DOHH2 (cell line): ENCODE results near the gene SREBF2.

Experiments
- H3F3A ChIP-seq: fragments of 200-600 bp; sonication (generic), shearing (Covaris generic); 2 replicates; pipeline ENCODE4 v1.6.0; 2016; ENCODE audit warnings: antibody characterized with exemption, mild to moderate bottlenecking; ENCODE audit not compliant: control insufficient read depth, insufficient read depth
- H3K27ac ChIP-seq: fragments of 200-600 bp; sonication (generic); 2 replicates; pipeline ENCODE4 v1.5.1; 2014; ENCODE audit warnings: low read depth, mild to moderate bottlenecking, low read length, moderate library complexity
- H3K27me3 ChIP-seq: fragments of 200-600 bp; sonication (generic); 2 replicates; pipeline ENCODE4 v1.6.1; 2014; ENCODE audit warnings: mild to moderate bottlenecking, low read length, mixed read lengths; ENCODE audit not compliant: control insufficient read depth
- H3K36me3 ChIP-seq: fragments of 200-600 bp; sonication (generic); 2 replicates; pipeline ENCODE4 v1.6.1; 2014; ENCODE audit warnings: mild to moderate bottlenecking, low read length, moderate library complexity, mixed read lengths; ENCODE audit not compliant: control insufficient read depth
- H3K4me1 ChIP-seq: fragments of 200-600 bp; sonication (generic); 2 replicates; pipeline ENCODE4 v1.6.1; 2014; ENCODE audit warnings: mild to moderate bottlenecking, low read length, mixed read lengths; ENCODE audit not compliant: control insufficient read depth
- H3K4me2 ChIP-seq: fragments of 200-600 bp; sonication (generic); 2 replicates; pipeline ENCODE4 v1.6.0; 2014; ENCODE audit warnings: mild to moderate bottlenecking, low read length, moderate library complexity
- H3K4me3 ChIP-seq: fragments of 200-600 bp; sonication (generic); 2 replicates; pipeline ENCODE4 v1.5.1; 2014; ENCODE audit warnings: mild to moderate bottlenecking, low read length, mixed read lengths
- H3K79me2 ChIP-seq: fragments of 200-600 bp; sonication (generic); 2 replicates; pipeline ENCODE4 v1.6.1; 2014; ENCODE audit warnings: mild to moderate bottlenecking, low read length, mixed read lengths; ENCODE audit not compliant: control insufficient read depth
- H3K9me2 ChIP-seq: fragments of 200-600 bp; sonication (generic); replicated peaks from 2 replicates; pipeline ENCODE4 v1.6.1; 2014; ENCODE audit warnings: mild to moderate bottlenecking, low read length, mixed read lengths; ENCODE audit not compliant: control insufficient read depth
- H3K9me3 ChIP-seq: fragments of 200-600 bp; sonication (generic); 2 replicates; pipeline ENCODE4 v1.6.1; 2014; ENCODE audit warnings: antibody characterized with exemption, low read length, mixed read lengths; ENCODE audit not compliant: control insufficient read depth, insufficient read depth
- H4K20me1 ChIP-seq: fragments of 200-600 bp; sonication (generic); 2 replicates; pipeline ENCODE4 v1.6.0; 2014; ENCODE audit warnings: low read depth, mild to moderate bottlenecking, antibody characterized with exemption, low read length, moderate library complexity; ENCODE audit not compliant: control insufficient read depth, insufficient read depth
- EZH2phosphoT487 ChIP-seq: fragments of 200-600 bp; sonication (generic); IDR thresholded peaks from 2 replicates; pipeline ENCODE4 v1.6.1; 2017; ENCODE audit warnings: borderline replicate concordance, mild to moderate bottlenecking, antibody characterized with exemption, low read length, moderate library complexity, mixed read lengths
- TF ChIP-seq, protein P1 (sequence below): fragments of 200-600 bp; sonication (generic); IDR thresholded peaks from one replicate; pipeline ENCODE4 v1.5.1; 2014; ENCODE audit warnings: antibody characterized with exemption, mild to moderate bottlenecking, low read depth, low read length; ENCODE audit not compliant: poor library complexity, severe bottlenecking

Gene SREBF2

GRCh38 chr22:41808400-41808799 is 24.5 kb upstream of the SREBF2 start:
- Histone ChIP-seq H3K79me2 (peaks cover 30% of the 10 kb centered on the region), H3K9me2 (no peaks in the 10 kb centered on the region), H3K4me2 (no peak overlapping the region), H3K4me3 (no peak overlapping the region), H3K27me3 (no peaks in the 10 kb centered on the region), H3F3A (peaks cover 2% of the 10 kb centered on the region; the same call in 1 of the 2 replicates), H3K36me3 (peaks cover 18% of the 10 kb centered on the region), H4K20me1 (no peaks in the 10 kb centered on the region), H3K27ac (no peak overlapping the region), H3K4me1 (peaks cover 24% of the 10 kb centered on the region), H3K9me3 (no peaks in the 10 kb centered on the region)
- no peak for TF ChIP-seq EZH2phosphoT487
- TF ChIP-seq, protein P1, sequence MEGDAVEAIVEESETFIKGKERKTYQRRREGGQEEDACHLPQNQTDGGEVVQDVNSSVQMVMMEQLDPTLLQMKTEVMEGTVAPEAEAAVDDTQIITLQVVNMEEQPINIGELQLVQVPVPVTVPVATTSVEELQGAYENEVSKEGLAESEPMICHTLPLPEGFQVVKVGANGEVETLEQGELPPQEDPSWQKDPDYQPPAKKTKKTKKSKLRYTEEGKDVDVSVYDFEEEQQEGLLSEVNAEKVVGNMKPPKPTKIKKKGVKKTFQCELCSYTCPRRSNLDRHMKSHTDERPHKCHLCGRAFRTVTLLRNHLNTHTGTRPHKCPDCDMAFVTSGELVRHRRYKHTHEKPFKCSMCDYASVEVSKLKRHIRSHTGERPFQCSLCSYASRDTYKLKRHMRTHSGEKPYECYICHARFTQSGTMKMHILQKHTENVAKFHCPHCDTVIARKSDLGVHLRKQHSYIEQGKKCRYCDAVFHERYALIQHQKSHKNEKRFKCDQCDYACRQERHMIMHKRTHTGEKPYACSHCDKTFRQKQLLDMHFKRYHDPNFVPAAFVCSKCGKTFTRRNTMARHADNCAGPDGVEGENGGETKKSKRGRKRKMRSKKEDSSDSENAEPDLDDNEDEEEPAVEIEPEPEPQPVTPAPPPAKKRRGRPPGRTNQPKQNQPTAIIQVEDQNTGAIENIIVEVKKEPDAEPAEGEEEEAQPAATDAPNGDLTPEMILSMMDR: no peak

GRCh38 chr22:41810022-41810421 is 22.9 kb upstream of the SREBF2 start:
- peaks cover 16% of the 10 kb centered on the region for H3K79me2 ChIP-seq

DNA sequence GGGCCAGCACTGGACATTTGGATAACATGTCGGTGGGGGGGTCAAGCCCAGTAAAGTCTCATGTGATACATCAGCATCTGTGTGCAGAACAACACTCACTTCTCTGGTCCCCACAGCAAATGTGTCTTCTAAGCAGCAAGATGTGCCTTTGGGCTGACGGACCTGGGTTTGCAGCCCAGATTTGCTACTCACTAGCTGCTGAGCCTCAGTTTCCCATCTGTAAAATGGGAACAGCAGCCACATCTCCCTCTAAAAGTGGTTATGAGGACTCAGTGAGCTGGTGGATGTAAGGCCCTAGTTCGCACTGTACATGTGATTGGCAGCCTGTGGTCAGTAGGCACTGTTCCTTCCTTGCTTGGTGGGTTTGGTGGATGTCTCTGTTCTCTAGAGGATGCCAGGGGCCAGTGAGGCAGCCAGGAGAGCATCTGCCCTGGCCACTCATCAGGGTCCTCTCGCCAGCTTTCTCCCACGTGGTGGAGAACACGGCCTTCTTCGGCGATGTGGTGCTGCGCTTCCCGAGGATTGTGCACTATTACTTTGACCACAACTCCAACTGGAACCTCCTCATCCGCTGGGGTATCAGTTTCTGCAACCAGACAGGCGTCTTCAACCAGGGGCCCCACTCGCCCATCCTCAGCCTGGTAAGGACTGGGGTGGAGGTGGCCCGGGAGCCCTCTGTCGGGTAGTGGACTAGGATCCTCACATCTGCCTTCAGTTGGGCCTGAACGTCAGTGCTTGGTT is 19.9 kb upstream of the SREBF2 start:
- no peak overlapping the region for H3K27ac ChIP-seq
- peaks cover 34% of the 10 kb centered on the region for H3K36me3 ChIP-seq
- H3K9me2 ChIP-seq: no peaks in the 10 kb centered on the region
- peaks cover 4% of the 10 kb centered on the region; the same call in 1 of the 2 replicates for H3K79me2 ChIP-seq
- H3K27me3 ChIP-seq: no peaks in the 10 kb centered on the region
- TF ChIP-seq EZH2phosphoT487: no peak
- TF ChIP-seq, protein P1: no peak
- H4K20me1 ChIP-seq: no peaks in the 10 kb centered on the region
- no peaks in the 10 kb centered on the region for H3K4me1 ChIP-seq
- no peak overlapping the region for H3K4me3 ChIP-seq
- no peaks in the 10 kb centered on the region for H3F3A ChIP-seq
- H3K9me3 ChIP-seq: no peaks in the 10 kb centered on the region
- H3K4me2 ChIP-seq: no peak overlapping the region

More at GRCh38 chr22:41810022-41810421, 22.9 kb upstream of the SREBF2 start:
- no peaks in the 10 kb centered on the region for H3K27me3 ChIP-seq
- no peak overlapping the region for H3K4me2 ChIP-seq
- no peaks in the 10 kb centered on the region for H3K9me2 ChIP-seq
- peaks cover 2% of the 10 kb centered on the region; the same call in 1 of the 2 replicates for H3F3A ChIP-seq
- H3K4me3 ChIP-seq: no peak overlapping the region
- no peaks in the 10 kb centered on the region for H4K20me1 ChIP-seq
- H3K4me1 ChIP-seq: peaks cover 12% of the 10 kb centered on the region
- H3K36me3 ChIP-seq: peaks cover 26% of the 10 kb centered on the region
- H3K9me3 ChIP-seq: no peaks in the 10 kb centered on the region
- no peak overlapping the region for H3K27ac ChIP-seq
- TF ChIP-seq EZH2phosphoT487: no peak
- TF ChIP-seq, protein P1: no peak
